Neural cell (in vitro differentiated cells): ENCODE measurements around the gene ENO1. TPM values are rescaled to one million over a fixed set of nuclear protein-coding genes. Genes with fewer than 3 reads are reported as not detected.

Experiments
- H2AFZ ChIP-seq: fragments of 200-600, 300-800 bp; sonication (generic), shearing (Covaris generic); 2 replicates; pipeline ENCODE4 v1.6.0; 2014; ENCODE audit warnings: low read depth, mild to moderate bottlenecking, antibody characterized with exemption, low read length, moderate library complexity
- H3F3A ChIP-seq: fragments of 200-600 bp; shearing (Covaris generic); 2 replicates; pipeline ENCODE4 v1.6.1; 2016; ENCODE audit warnings: mild to moderate bottlenecking, moderate library complexity, mixed read lengths, antibody characterized with exemption, low read length; ENCODE audit not compliant: insufficient read depth, poor library complexity, severe bottlenecking
- H3K27ac ChIP-seq: fragments of 200-600, 300-800 bp; sonication (generic), shearing (Covaris generic); 2 replicates; pipeline ENCODE4 v1.5.1; 2014; ENCODE audit warnings: mild to moderate bottlenecking, low read length, moderate library complexity
- H3K27me3 ChIP-seq: fragments of 300-800, 200-600 bp; sonication (generic), shearing (Covaris generic); 2 replicates; pipeline ENCODE4 v1.6.0; 2014; ENCODE audit warnings: mild to moderate bottlenecking, low read depth, low read length, moderate library complexity; ENCODE audit not compliant: insufficient read depth
- H3K36me3 ChIP-seq: fragments of 300-800, 200-600 bp; sonication (generic), shearing (Covaris generic); 2 replicates; pipeline ENCODE4 v1.5.1; 2014; ENCODE audit warnings: mild to moderate bottlenecking, antibody characterized with exemption, low read length, moderate library complexity; ENCODE audit not compliant: insufficient read depth
- H3K4me2 ChIP-seq: fragments of 300-800, 200-600 bp; sonication (generic), shearing (Covaris generic); 2 replicates; pipeline ENCODE4 v1.6.0; 2014; ENCODE audit warnings: mild to moderate bottlenecking, low read length
- H3K4me3 ChIP-seq: fragments of 300-800, 200-600 bp; sonication (generic), shearing (Covaris generic); 2 replicates; pipeline ENCODE4 v1.5.1; 2014; ENCODE audit warnings: mild to moderate bottlenecking, low read length, moderate library complexity
- H3K79me2 ChIP-seq: fragments of 200-600 bp; shearing (Covaris generic); replicated peaks from 2 replicates; pipeline ENCODE4 v1.6.0; 2014; ENCODE audit warnings: mild to moderate bottlenecking, low read length, moderate library complexity; ENCODE audit not compliant: insufficient read depth
- H3K9ac ChIP-seq: fragments of 300-800, 200-600 bp; sonication (generic), shearing (Covaris generic); 2 replicates; pipeline ENCODE4 v1.6.1; 2016; ENCODE audit warnings: mild to moderate bottlenecking, low read length, mixed read lengths
- H3K9me2 ChIP-seq: fragments of 200-600 bp; shearing (Covaris generic); 2 replicates; pipeline ENCODE4 v1.6.1; 2016; ENCODE audit warnings: mild to moderate bottlenecking, low read length, mixed read lengths; ENCODE audit not compliant: insufficient read depth
- H3K9me3 ChIP-seq: fragments of 200-600, 300-800 bp; sonication (generic), shearing (Covaris generic); 2 replicates; pipeline ENCODE4 v1.6.1; 2016; ENCODE audit warnings: mild to moderate bottlenecking, mixed run types, low read length, moderate library complexity, mixed read lengths
- H4K20me1 ChIP-seq: fragments of 200-600 bp; shearing (Covaris generic); 2 replicates; pipeline ENCODE4 v1.6.1; 2016; ENCODE audit warnings: mild to moderate bottlenecking, mixed run types; ENCODE audit not compliant: insufficient read depth
- EP300 ChIP-seq: fragments of 450-650 bp; conservative IDR thresholded peaks from 2 replicates; pipeline ENCODE4 v1.6.1; 2014; ENCODE audit warnings: antibody characterized with exemption, mild to moderate bottlenecking, moderate library complexity; ENCODE audit not compliant: poor library complexity, severe bottlenecking
- EZH2 ChIP-seq: fragments of 200-600, 300-800 bp; shearing (Covaris generic), sonication (generic); IDR thresholded peaks from 2 replicates; pipeline ENCODE4 v1.6.1; 2014; ENCODE audit warnings: antibody characterized with exemption, low read length, borderline replicate concordance, mild to moderate bottlenecking; ENCODE audit not compliant: insufficient read depth, poor library complexity, severe bottlenecking
- MXI1 ChIP-seq: fragments of 450-650 bp; conservative IDR thresholded peaks from 2 replicates; pipeline ENCODE4 v1.6.1; 2014; ENCODE audit warnings: antibody characterized with exemption, mild to moderate bottlenecking; ENCODE audit not compliant: poor library complexity, severe bottlenecking
- POLR2AphosphoS5 ChIP-seq: IDR thresholded peaks from 2 replicates; pipeline ENCODE4 v1.6.1; 2012
- RAD21 ChIP-seq: fragments of 450-650 bp; conservative IDR thresholded peaks from 2 replicates; pipeline ENCODE4 v1.6.1; 2014; ENCODE audit warnings: antibody characterized with exemption, mild to moderate bottlenecking, moderate library complexity
- SMC3 ChIP-seq: fragments of 450-650 bp; conservative IDR thresholded peaks from 2 replicates; pipeline ENCODE4 v1.6.1; 2014; ENCODE audit warnings: antibody characterized with exemption, mild to moderate bottlenecking, moderate library complexity; ENCODE audit not compliant: poor library complexity
- TAF1 ChIP-seq: IDR thresholded peaks from 2 replicates; pipeline ENCODE4 v1.6.1; 2012; ENCODE audit warnings: low read depth
- polyA plus RNA-seq: library from polyadenylated mRNA; depleted of rRNA; stranded (reverse); fragments of >200 nt; gene quantifications from 2 replicates; pipeline ENCODE4 v1.2.3, GENCODE V29; 2014
- TF ChIP-seq, protein P1 (sequence below): IDR thresholded peaks from 2 replicates; pipeline ENCODE4 v1.6.1; 2012; ENCODE audit warnings: borderline replicate concordance
- TF ChIP-seq, protein P2 (sequence below): fragments of 450-650 bp; IDR thresholded peaks from 2 replicates; pipeline ENCODE4 v1.5.1; 2014; ENCODE audit warnings: antibody characterized with exemption, mild to moderate bottlenecking, moderate library complexity; ENCODE audit not compliant: poor library complexity, severe bottlenecking

The ENO1 gene
- polyA plus RNA-seq, 1 donor from 2014 or later: 199 TPM

DNA sequence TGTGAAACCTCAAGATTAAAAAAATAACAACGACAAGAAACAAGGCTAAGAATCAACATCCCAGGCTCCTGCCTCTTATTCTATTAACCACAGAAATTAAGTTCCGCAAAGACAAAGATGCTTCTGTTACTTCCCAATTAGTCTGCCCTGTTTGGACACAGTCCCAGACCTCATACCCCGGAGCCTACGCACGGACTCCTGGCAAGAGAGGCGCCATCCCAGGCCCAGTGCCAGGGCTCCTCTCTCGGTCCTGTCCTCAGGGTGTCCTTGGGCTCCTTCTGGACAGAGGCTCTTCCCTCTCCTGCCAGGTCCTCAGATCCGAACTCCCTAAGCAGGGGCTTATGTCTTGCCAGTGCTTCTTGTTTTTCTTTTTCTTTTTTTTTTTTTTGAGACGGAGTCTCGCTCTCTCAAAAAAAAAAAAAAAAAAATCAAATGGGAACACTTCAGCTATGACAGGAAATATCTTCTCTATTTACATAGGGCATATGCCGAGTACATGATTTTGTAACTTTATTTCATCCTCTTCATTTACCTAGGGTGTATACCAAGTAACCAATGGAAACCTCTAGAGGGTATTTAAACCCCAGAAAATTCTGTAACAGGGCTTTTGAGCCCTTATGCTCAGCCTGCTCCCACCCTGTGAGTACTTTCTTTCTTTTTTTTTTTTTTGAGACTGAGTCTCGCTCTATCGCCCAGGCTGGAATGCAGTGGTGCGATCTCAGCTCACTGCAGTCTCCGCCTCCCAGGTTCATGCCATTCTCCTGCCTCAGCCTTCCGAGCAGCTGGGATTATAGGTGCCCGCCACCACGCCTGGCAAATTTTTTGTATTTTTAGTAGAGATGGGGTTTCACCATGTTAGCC lies 11.7 kb upstream of the ENO1 start:
- Histone ChIP-seq H2AFZ (no peak overlapping the region), H3K9ac (no peak overlapping the region), H3K9me2 (no peaks in the 10 kb centered on the region), H3K4me2 (no peak overlapping the region), H3K79me2 (no peaks in the 10 kb centered on the region), H3K27ac (no peak overlapping the region), H3K27me3 (no peaks in the 10 kb centered on the region), H3K36me3 (no peaks in the 10 kb centered on the region), H3K9me3 (no peaks in the 10 kb centered on the region), H4K20me1 (no peaks in the 10 kb centered on the region), H3F3A (no peaks in the 10 kb centered on the region), H3K4me3 (no peak overlapping the region)
- TF ChIP-seq RAD21: no peak
- no peak for TF ChIP-seq EZH2
- no peak for TF ChIP-seq MXI1
- TF ChIP-seq, protein P1, sequence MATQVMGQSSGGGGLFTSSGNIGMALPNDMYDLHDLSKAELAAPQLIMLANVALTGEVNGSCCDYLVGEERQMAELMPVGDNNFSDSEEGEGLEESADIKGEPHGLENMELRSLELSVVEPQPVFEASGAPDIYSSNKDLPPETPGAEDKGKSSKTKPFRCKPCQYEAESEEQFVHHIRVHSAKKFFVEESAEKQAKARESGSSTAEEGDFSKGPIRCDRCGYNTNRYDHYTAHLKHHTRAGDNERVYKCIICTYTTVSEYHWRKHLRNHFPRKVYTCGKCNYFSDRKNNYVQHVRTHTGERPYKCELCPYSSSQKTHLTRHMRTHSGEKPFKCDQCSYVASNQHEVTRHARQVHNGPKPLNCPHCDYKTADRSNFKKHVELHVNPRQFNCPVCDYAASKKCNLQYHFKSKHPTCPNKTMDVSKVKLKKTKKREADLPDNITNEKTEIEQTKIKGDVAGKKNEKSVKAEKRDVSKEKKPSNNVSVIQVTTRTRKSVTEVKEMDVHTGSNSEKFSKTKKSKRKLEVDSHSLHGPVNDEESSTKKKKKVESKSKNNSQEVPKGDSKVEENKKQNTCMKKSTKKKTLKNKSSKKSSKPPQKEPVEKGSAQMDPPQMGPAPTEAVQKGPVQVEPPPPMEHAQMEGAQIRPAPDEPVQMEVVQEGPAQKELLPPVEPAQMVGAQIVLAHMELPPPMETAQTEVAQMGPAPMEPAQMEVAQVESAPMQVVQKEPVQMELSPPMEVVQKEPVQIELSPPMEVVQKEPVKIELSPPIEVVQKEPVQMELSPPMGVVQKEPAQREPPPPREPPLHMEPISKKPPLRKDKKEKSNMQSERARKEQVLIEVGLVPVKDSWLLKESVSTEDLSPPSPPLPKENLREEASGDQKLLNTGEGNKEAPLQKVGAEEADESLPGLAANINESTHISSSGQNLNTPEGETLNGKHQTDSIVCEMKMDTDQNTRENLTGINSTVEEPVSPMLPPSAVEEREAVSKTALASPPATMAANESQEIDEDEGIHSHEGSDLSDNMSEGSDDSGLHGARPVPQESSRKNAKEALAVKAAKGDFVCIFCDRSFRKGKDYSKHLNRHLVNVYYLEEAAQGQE: no peak
- TF ChIP-seq SMC3: no peak
- TF ChIP-seq EP300: no peak
- no peak for TF ChIP-seq TAF1
- TF ChIP-seq POLR2AphosphoS5: no peak

DNA sequence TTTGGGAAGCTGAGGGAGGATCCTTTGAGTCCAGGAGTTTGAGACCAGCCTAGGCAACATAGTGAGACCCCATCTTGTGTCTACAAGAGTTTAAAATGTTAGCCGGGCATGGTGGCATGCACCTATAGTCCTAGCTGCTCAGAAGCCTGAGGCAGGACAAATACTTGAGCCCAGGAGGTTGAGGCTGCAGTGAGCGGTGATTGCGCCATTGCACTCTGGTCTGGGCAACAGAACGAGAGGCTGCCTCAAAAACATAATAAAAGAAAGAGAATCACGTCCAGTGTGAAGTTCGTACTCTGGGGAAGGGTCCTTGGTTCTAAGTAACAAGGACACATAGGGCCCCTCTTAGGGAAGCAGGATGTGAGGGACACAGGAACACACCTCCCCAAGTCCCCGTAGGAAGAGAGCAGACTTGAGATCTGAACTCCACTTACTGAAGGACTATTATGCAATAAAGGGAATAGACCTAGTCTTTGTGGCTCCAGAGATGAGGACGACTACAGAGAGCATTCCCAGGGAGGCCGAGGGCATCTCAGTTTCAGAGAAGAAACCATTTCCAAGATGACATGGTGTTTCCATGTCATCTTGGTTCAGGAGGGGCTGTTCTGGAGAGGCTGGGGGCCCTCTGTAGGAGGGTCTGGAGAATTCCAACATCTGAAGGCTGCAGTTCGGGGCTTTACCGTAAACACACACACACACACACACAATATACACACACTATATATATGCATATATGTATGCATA lies 10.8 kb upstream of the ENO1 start:
- Histone ChIP-seq H3F3A (no peaks in the 10 kb centered on the region), H2AFZ (no peak overlapping the region), H3K9me3 (no peaks in the 10 kb centered on the region), H3K36me3 (no peaks in the 10 kb centered on the region), H4K20me1 (no peaks in the 10 kb centered on the region), H3K79me2 (no peaks in the 10 kb centered on the region), H3K27ac (no peak overlapping the region), H3K4me3 (no peak overlapping the region), H3K27me3 (no peaks in the 10 kb centered on the region), H3K9me2 (no peaks in the 10 kb centered on the region), H3K9ac (no peak overlapping the region), H3K4me2 (no peak overlapping the region)
- TF ChIP-seq POLR2AphosphoS5 (no peak), RAD21 (no peak), EP300 (no peak), EZH2 (no peak), SMC3 (no peak), TAF1 (no peak)
- TF ChIP-seq, protein P1: no peak
- TF ChIP-seq, protein P2, sequence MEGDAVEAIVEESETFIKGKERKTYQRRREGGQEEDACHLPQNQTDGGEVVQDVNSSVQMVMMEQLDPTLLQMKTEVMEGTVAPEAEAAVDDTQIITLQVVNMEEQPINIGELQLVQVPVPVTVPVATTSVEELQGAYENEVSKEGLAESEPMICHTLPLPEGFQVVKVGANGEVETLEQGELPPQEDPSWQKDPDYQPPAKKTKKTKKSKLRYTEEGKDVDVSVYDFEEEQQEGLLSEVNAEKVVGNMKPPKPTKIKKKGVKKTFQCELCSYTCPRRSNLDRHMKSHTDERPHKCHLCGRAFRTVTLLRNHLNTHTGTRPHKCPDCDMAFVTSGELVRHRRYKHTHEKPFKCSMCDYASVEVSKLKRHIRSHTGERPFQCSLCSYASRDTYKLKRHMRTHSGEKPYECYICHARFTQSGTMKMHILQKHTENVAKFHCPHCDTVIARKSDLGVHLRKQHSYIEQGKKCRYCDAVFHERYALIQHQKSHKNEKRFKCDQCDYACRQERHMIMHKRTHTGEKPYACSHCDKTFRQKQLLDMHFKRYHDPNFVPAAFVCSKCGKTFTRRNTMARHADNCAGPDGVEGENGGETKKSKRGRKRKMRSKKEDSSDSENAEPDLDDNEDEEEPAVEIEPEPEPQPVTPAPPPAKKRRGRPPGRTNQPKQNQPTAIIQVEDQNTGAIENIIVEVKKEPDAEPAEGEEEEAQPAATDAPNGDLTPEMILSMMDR: no peak
